Measurements from ENCODE around the gene ATF6B. TPM values are rescaled to one million over a fixed set of nuclear protein-coding genes. Genes with fewer than 3 reads are reported as not detected.

ATF6B gene
- total RNA-seq, 1 experiment from 2014 or later, result 87.2 TPM

DNA sequence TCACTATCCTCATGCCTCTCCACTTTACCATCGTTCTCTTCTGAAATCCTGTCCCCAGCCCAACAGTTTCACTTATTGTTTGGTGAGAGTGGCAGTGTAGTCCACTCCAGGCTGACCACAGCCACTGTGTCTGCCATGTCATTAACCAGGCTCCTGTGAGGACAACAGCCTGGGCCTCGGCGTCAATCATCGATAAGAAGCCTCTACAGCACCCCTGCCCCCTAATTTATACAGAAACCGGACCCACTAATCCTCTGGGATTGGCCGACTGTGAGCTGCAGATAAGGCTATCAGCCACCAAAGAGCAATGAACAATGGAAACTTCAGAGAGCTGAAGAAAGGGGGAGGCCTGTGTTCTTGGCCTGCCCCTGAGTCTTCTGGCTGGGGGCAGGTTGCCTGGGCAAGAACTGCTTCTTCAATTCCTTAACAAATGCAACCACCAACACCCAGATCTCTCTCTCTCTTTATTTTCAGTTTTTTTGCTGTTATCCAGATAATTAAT lies 39.8 kb upstream of the ATF6B start:
- intact Hi-C loops (cut with micrococcal nuclease; ENCODE audit: unreplicated experiment), result no loop called here

DNA sequence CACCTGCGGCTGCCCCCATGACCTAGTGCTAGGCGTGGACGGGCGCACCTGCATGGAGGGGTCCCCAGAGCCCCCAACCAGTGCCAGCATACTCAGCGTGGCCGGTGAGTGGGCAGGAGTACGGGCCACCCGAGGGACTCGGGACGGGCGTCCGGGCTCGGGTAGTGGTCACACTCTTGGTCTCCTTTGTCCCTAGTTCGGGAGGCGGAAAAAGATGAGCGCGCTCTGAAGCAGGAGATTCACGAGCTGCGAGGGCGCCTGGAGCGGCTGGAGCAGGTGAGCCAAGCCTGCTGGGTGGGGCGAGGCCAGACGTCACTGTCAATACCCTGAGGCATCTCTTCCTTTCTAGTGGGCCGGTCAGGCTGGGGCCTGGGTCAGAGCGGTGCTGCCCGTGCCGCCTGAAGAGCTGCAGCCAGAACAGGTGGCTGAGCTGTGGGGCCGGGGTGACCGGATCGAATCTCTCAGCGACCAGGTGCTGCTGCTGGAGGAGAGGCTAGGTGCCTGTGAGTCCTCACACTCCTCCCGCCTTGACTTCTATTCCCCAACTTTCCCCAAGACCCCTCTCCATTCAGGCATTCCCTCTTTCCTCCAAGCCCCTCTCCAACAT lies 39.2 kb upstream of the ATF6B start:
- CTCF ChIA-PET, result no interaction called here

More for the DNA sequence above, 39.8 kb upstream of the ATF6B start:
- Histone ChIP-seq H4K20me1 (ENCODE audit: insufficient read depth) (no peaks in the 10 kb centered on the region), H3K4me2 (no peak overlapping the region), H3K9me2 (ENCODE audit: insufficient read depth) (no peaks in the 10 kb centered on the region), H3K79me2 (ENCODE audit: low read depth) (no peaks in the 10 kb centered on the region), H2AFZ (no peak overlapping the region), H3F3A (ENCODE audit: insufficient read depth, low read depth) (peaks cover 17% of the 10 kb centered on the region; the same call in 1 of the 2 replicates), H3K36me3 (ENCODE audit: low read depth) (no peaks in the 10 kb centered on the region), H3K9me3 (ENCODE audit: insufficient read depth, low read depth) (no peaks in the 10 kb centered on the region), H3K27ac (no peak overlapping the region), H3K4me3 (no peak overlapping the region), H3K27me3 (ENCODE audit: insufficient read depth, low read depth) (no peaks in the 10 kb centered on the region), H3K4me1 (replicated peaks; ENCODE audit: insufficient read depth) (0 out of 2 replicates have a peak, but pooled peaks cover under 1% of the 10 kb centered on the region)
- POLR2A ChIA-PET (ENCODE audit: unreplicated experiment), result no interaction called here
- DNase-seq, result no peak
- no TSS peak for BruUV-seq (replicated peaks)
- TF ChIP-seq, protein P1, sequence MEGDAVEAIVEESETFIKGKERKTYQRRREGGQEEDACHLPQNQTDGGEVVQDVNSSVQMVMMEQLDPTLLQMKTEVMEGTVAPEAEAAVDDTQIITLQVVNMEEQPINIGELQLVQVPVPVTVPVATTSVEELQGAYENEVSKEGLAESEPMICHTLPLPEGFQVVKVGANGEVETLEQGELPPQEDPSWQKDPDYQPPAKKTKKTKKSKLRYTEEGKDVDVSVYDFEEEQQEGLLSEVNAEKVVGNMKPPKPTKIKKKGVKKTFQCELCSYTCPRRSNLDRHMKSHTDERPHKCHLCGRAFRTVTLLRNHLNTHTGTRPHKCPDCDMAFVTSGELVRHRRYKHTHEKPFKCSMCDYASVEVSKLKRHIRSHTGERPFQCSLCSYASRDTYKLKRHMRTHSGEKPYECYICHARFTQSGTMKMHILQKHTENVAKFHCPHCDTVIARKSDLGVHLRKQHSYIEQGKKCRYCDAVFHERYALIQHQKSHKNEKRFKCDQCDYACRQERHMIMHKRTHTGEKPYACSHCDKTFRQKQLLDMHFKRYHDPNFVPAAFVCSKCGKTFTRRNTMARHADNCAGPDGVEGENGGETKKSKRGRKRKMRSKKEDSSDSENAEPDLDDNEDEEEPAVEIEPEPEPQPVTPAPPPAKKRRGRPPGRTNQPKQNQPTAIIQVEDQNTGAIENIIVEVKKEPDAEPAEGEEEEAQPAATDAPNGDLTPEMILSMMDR (conservative IDR thresholded peaks at IDR 0.05), result no peak
- no peak for TF ChIP-seq EZH2 (IDR thresholded peaks at IDR 0.05; ENCODE audit: low read depth)
- CTCF ChIA-PET, result no interaction called here

DNA sequence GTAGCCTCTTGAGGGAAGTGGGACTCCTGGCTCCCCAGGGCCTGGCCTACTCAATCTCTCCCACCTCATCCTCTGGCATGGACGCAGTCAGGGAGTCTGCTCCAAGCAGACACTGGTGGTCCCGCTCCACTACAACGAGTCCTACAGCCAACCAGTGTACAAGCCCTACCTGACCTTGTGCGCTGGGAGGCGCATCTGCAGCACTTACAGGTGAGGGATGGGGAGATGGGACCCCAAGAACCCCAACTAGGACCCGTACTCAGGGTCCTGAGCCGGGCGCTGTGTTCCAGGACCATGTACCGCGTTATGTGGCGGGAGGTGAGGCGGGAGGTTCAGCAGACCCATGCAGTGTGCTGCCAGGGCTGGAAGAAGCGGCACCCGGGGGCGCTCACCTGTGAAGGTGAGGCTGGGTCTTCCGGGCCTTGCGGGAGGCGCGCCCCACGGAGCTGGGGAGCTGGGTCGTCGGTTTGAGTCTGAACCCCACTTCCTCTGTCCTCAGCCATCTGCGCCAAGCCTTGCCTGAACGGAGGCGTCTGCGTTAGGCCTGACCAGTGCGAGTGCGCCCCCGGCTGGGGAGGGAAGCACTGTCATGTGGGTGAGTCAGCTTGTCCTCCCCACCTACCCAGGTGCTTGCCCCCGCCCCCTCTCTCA lies 38.5 kb upstream of the ATF6B start:
- BruUV-seq (replicated peaks), result no TSS peak
- no peak overlapping the region for H3K4me3 ChIP-seq
- no peaks in the 10 kb centered on the region for H3K9me2 ChIP-seq (ENCODE audit: insufficient read depth)
- no peak for DNase-seq
- no peak overlapping the region for H3K4me2 ChIP-seq
- POLR2A ChIA-PET (ENCODE audit: unreplicated experiment), result no interaction called here
- H2AFZ ChIP-seq, result no peak overlapping the region
- peaks cover 17% of the 10 kb centered on the region; the same call in 1 of the 2 replicates for H3F3A ChIP-seq (ENCODE audit: insufficient read depth, low read depth)
- no peaks in the 10 kb centered on the region for H3K79me2 ChIP-seq (ENCODE audit: low read depth)
- H3K36me3 ChIP-seq (ENCODE audit: low read depth), result no peaks in the 10 kb centered on the region
- CTCF ChIA-PET, result no interaction called here
- H3K9me3 ChIP-seq (ENCODE audit: insufficient read depth, low read depth), result no peaks in the 10 kb centered on the region
- TF ChIP-seq EZH2 (IDR thresholded peaks at IDR 0.05; ENCODE audit: low read depth), result no peak
- TF ChIP-seq, protein P1 (conservative IDR thresholded peaks at IDR 0.05), result no peak
- H3K4me1 ChIP-seq (replicated peaks; ENCODE audit: insufficient read depth), result no peaks in the 10 kb centered on the region
- no peak overlapping the region for H3K27ac ChIP-seq
- intact Hi-C loops (cut with micrococcal nuclease; ENCODE audit: unreplicated experiment), result no loop called here
- H4K20me1 ChIP-seq (ENCODE audit: insufficient read depth), result no peaks in the 10 kb centered on the region
- no peaks in the 10 kb centered on the region for H3K27me3 ChIP-seq (ENCODE audit: insufficient read depth, low read depth)

More for the DNA sequence above, 39.2 kb upstream of the ATF6B start:
- Histone ChIP-seq H3K4me1 (replicated peaks; ENCODE audit: insufficient read depth) (no peaks in the 10 kb centered on the region), H3K4me2 (no peak overlapping the region), H3K36me3 (ENCODE audit: low read depth) (no peaks in the 10 kb centered on the region), H2AFZ (no peak overlapping the region), H3K79me2 (ENCODE audit: low read depth) (no peaks in the 10 kb centered on the region), H3K27me3 (ENCODE audit: insufficient read depth, low read depth) (no peaks in the 10 kb centered on the region), H3K9me2 (ENCODE audit: insufficient read depth) (no peaks in the 10 kb centered on the region), H3F3A (ENCODE audit: insufficient read depth, low read depth) (peaks cover 17% of the 10 kb centered on the region; the same call in 1 of the 2 replicates), H3K4me3 (no peak overlapping the region), H3K27ac (no peak overlapping the region), H3K9me3 (ENCODE audit: insufficient read depth, low read depth) (no peaks in the 10 kb centered on the region), H4K20me1 (ENCODE audit: insufficient read depth) (no peaks in the 10 kb centered on the region)
- POLR2A ChIA-PET (ENCODE audit: unreplicated experiment), result no interaction called here
- TF ChIP-seq EZH2 (IDR thresholded peaks at IDR 0.05; ENCODE audit: low read depth), result no peak
- TF ChIP-seq, protein P1 (conservative IDR thresholded peaks at IDR 0.05), result no peak
- no peak for DNase-seq
- no TSS peak for BruUV-seq (replicated peaks)
- intact Hi-C loops (cut with micrococcal nuclease; ENCODE audit: unreplicated experiment), result no loop called here

Data from PC-9 (cell line).